ENCODE results near the gene STXBP5L.
"Not testable (repeated sequence)": the region's sequence is repeated elsewhere in the genome, so short reads cannot be mapped to it uniquely, and the experiment has no call there.

STXBP5L gene

GRCh38 chr3:121063628-121064027 is 155.6 kb downstream of the STXBP5L start:
- DNase-seq = no peak

DNA sequence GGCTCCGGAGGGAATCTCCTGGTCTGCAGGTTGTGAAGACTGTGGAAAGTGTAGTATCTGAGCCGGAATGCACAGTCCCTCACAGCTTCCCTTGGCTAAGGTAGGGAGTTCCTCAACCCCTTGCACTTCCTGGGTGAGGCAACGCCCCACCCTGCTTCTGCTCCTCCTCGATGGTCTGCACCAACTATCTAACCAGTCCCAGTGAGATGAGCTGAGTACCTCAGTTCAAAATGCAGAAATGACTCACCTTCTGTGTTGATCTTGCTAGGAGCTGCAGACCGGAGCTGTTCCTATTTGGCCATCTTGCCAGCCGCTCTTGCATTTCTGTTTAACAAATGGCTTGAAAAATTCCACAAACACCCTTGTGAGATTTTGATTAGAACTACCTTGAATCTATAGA is 156.1 kb downstream of the STXBP5L start:
- no peak for DNase-seq

DNA sequence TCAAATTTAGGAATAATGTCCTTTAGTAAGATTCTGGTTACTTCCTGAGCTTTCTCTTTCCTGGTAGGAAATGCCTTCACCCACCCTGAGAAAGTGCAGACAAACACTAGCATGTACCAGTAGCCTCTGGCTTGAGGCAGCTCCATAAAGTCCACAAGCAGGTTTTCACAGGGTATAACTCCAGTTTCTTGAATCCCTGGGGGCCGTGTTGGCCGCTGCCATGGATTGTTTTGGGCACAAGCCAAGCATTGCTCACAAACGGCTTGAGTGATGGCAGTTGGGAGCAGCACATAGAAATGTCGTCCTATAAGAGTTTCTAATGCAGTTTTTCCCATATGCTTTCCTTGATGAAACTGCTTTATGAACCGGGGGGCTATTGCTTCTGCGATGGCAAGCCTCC is 164.1 kb downstream of the STXBP5L start:
- DNase-seq = no peak

GRCh38 chr3:121073011-121073410 is 165.0 kb downstream of the STXBP5L start:
- DNase-seq = no peak

DNA sequence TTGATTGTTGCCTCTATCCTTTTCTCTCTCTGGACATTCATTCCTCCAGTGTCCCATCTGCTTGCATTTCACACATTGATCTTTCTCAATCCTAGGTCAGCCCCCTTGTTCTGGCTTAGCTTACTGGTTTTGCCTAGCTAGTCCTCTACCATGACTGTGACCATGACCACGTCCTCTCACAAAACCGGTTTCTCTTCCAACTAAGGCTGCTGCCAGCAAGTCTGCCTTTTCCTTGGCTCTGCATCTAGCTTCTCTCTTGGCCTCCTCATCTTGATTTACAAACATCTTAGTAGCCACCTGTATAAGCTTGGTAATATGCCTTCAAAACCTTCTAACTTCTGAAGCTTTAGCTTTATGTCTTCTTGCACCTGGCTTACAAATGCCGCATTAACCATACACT is 167.2 kb downstream of the STXBP5L start:
- no peak for DNase-seq

DNA sequence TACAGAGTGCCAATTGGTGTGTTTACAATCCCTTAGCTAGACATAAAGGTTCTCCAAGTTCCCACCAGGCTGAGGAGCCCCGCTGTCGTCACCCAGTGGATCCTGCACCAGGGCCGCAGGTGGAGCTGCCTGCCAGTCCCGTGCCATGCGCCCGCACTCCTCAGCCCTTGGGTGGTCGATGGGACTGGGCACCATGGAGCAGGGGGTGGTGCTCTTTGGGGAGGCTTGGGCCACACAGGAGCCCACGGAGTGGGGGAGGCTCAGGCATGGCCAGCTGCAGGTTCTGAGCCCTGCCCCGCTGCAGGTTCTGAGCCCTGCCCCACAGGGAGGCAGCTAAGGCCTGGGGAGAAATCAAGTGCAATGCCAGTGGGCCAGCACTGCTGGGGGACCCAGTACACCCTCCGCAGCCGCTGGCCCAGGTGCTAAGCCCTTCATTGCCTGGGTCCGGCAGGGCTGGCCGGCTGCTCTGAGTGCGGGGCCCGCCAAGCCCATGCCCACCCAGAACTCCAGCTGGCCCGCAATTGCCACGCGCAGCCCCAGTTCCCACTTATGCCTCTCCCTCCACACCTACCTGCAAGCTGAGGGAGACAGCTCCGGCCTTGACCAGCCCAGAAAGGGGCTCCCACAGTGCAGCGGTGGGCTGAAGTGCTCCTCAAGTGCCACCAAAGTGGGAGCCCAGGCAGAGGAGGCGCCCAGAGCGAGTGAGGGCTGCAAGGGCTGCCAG is 170.5 kb downstream of the STXBP5L start:
- DNase-seq = not testable (repeated sequence)

GRCh38 chr3:121096953-121097352 is 188.9 kb downstream of the STXBP5L start:
- no peak for DNase-seq

DNA sequence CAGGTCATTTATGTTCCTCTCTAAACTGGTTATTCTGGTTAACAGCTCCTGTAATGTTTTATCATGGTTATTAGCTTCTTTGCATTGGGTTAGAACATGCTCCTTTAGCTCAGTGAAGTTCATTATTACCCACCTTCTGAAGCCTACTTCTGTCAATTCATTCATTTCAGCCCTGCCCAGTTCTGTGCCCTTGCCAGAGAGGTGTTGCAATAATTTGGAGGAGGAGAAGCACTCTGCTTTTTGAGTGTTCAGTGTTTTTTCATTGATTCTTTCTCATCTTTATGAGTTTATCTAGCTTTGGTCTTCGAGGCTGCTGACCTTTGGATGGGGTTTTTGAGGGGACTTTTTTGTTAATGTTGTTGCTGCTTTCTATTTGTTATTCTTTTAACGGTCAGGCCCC is 203.1 kb downstream of the STXBP5L start:
- DNase-seq = not testable (repeated sequence)

- no peak for DNase-seq
Observed at GRCh38 chr3:121111914-121112612, 204.1 kb downstream of the STXBP5L start.

DNA sequence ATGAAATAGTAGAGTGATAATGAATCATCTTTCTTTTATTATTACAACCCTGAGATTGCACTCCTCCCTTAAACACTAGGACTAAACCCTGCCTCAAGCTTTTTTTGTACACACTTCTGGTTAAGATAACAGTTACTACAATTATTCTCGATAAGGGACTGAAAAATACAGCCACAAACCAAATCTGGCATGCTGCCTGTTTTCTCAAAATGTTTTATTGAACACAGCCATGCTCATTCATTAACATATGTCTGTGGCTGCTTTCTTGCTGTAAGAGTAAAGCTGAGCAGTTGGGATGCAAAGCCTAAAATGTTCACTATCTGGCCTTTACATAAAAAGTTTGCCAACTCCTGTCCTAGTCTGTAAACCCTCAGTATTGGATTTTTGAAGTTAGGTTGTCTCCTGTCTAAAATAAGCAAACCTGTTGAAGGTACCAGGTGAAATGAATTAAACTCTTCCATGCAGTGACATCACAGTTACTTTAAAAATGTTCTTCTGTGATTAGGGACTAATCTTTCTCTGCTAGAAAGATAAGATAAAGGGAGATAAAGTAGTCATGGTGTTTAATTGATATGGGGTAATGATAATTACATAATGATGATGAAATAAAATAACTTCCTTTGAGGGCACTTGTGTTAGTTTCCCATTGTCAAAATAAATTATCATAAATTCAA is 218.2 kb downstream of the STXBP5L start:
- no peak for DNase-seq

- no peak for DNase-seq
Observed at GRCh38 chr3:121126707-121127035, 218.7 kb downstream of the STXBP5L start.

DNA sequence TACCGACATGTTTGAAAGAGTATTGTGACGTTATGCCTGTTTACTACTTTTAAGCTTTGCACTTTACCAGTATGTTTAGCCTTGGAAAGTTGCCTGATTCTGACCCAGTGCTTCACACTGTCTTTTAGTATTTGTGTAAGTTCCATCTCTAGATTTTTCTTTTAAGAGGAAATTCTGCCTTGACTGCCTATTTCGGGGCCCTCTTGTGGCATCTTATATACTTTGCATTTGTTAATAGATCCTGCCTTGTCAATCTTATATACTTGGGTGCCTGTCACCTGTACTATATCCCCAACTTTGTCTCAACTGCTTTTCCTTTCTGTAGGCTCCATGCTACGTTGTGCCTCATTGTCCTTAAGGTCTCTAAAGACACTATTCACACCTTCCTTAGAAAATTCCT is 244.6 kb downstream of the STXBP5L start:
- no peak for DNase-seq

- no peak for DNase-seq
Observed at GRCh38 chr3:121153851-121154250, 245.8 kb downstream of the STXBP5L start.

DNA sequence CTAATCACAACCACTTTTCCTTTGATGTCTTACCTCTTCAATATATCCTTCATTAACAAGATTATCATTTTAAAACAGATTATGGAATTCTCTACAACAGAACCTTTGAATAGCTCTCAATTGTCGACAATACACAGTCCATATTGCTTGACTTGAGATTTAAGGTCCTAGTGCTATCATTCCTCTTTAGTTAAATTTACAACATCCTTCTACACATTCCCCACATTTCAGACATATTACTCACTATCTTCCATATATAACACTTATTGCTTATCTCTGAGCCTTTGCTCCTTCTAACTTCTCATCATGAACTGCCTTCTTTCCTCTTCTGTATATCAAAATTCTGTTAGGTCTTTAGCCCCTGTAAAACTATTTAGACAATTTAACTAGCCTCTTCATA is 247.0 kb downstream of the STXBP5L start:
- no peak for DNase-seq

- no peak for DNase-seq
Observed at GRCh38 chr3:121165397-121165837, 257.4 kb downstream of the STXBP5L start.

GRCh38 chr3:121167374-121168139 is 259.6 kb downstream of the STXBP5L start:
- DNase-seq = no peak

- DNase-seq = no peak
Observed at GRCh38 chr3:121175083-121175482, 267.1 kb downstream of the STXBP5L start.

GRCh38 chr3:121190626-121191025 is 282.6 kb downstream of the STXBP5L start:
- not testable (repeated sequence) for DNase-seq

DNA sequence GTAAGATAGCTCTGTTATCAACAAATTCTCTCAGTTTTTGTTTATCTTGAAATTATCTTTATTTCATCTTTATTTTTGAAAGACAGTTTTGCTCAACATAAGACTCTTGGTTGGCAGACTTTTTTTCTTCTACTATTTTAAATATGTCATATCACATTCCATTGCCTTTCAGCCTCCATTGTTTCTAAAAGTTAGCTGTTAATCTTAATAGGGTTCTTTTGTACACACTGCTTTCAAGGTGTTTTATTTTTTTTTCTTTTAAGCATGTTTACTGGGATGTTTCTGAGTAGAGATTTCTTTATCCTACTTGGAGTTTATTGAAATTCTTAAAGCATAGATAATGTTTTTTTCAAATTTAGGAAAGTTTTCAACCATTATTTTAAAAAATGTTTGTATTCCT is 294.6 kb downstream of the STXBP5L start:
- DNase-seq = no peak

DNA sequence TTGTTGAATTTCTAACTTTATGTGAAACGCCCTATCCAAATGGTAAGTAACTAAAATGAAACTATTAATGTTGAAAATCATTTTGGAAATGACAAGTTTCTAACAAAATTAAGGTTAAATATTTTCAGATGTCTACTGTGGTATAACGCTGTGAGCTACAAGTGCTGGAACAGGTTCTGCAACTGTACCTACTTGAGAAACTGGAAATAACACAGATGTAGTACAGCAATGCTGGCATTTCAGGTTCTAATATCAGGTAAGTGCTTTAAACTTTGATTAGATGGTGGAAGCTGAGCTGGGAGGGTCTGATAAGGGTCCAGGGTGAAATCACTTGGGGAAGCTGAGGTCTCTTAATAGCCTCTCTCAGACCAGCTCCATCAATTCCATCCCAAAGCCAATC is 315.1 kb downstream of the STXBP5L start:
- DNase-seq = no peak

- no peak for DNase-seq
Observed at GRCh38 chr3:121228971-121229370, 321.0 kb downstream of the STXBP5L start.

GRCh38 chr3:121230194-121230593 is 322.2 kb downstream of the STXBP5L start:
- not testable (repeated sequence) for DNase-seq

GRCh38 chr3:121231872-121232271 is 323.9 kb downstream of the STXBP5L start:
- DNase-seq = no peak

All from stimulated activated CD4-positive, alpha-beta T cell treated with anti-CD3 and anti-CD28 coated beads, Interleukin-4, amount 100 ng/mL, for 4 hours (primary cell).